K562 (cell line): Measurements from ENCODE around the gene TMEM88. TPM values are rescaled to one million over a fixed set of nuclear protein-coding genes. Genes with fewer than 3 reads are reported as not detected.

Source experiments
- ATAC-seq: fragments of 200-7000 bp; cut with Tn5 transposase; 3 replicates; pipeline ENCODE4 v1.9.1; 2020; ENCODE audit warnings: moderate library complexity
- BruUV-seq: library from RNA; stranded (reverse); fragments of 400-500 nt; replicated peaks from 2 replicates; lab custom pipeline; 2021; lab: Mats Ljungman, UMichigan
- CTCF ChIA-PET: fragments of 300-600 bp; formaldehyde crosslinking; extraction: SDS; loops from one replicate; lab custom pipeline; 2021; ENCODE audit warnings: low intra/inter-chr PET ratio; lab: Yijun Ruan, JAX
- POLR2A ChIA-PET: fragments of 300-600, 350-650 bp; sonication (Branson Sonifier 250); formaldehyde crosslinking; extraction: SDS; loops from one replicate; lab custom pipeline; 2021; ENCODE audit warnings: antibody characterized with exemption, inconsistent platforms; lab: Yijun Ruan, JAX
- DNase-seq, 4 experiments: peaks; one replicate each; pipeline versions ENCODE4 v3.0.0 to v3.0.0-alpha.2; 2011 to 2018; ENCODE audit warnings: low spot score in 3 of 4, mixed read lengths in 3 of 4; ENCODE audit errors: extremely low read depth in 1 of 4
- FAIRE-seq: peaks from 2 replicates; lab custom pipeline; 2011; peaks lifted over from hg19 to GRCh38; lab: Jason Lieb, UNC
- H2AFZ ChIP-seq: 2 replicates; pipeline ENCODE4 v1.6.0; 2011; ENCODE audit warnings: low read depth, low read length, control low read depth, inconsistent platforms
- H3K27ac ChIP-seq: fragments of 200-600 bp; 3 replicates; pipeline ENCODE4 v1.8.0; 2011; ENCODE audit warnings: low read depth, mild to moderate bottlenecking, control low read depth, inconsistent platforms, low read length, moderate library complexity, mixed read lengths; ENCODE audit errors: extremely low read depth
- H3K27me3 ChIP-seq, 2 experiments: fragments of 300-600 bp in 1 of 2; 2 replicates in 1 of 2; 3 replicates in 1 of 2; pipeline versions ENCODE4 v1.6.0 to v1.8.0; 2011; ENCODE audit warnings: inconsistent platforms in 2 of 2, low read length in 2 of 2, mild to moderate bottlenecking in 1 of 2, mixed read lengths in 1 of 2, moderate library complexity in 1 of 2; ENCODE audit not compliant: control insufficient read depth in 2 of 2, insufficient read depth in 2 of 2
- H3K36me3 ChIP-seq: fragments of 300-600 bp; 3 replicates; pipeline ENCODE4 v1.8.0; 2011; ENCODE audit warnings: mild to moderate bottlenecking, low read length, inconsistent platforms; ENCODE audit not compliant: control insufficient read depth, insufficient read depth
- H3K4me1 ChIP-seq, 2 experiments: fragments of 200-600 bp in 1 of 2; replicated peaks in 1 of 2; 2 replicates in 1 of 2; 3 replicates in 1 of 2; pipeline versions ENCODE4 v1.5.1 to v1.8.0; 2011; ENCODE audit warnings: inconsistent platforms in 2 of 2, low read length in 2 of 2, mild to moderate bottlenecking in 1 of 2, mixed read lengths in 1 of 2, moderate library complexity in 1 of 2; ENCODE audit not compliant: control insufficient read depth in 2 of 2, insufficient read depth in 2 of 2
- H3K4me2 ChIP-seq: 2 replicates; pipeline ENCODE4 v1.6.1; 2011; ENCODE audit warnings: low read length, control low read depth, inconsistent platforms, mixed read lengths; ENCODE audit not compliant: insufficient read depth
- H3K4me3 ChIP-seq: fragments of 200-600 bp; sonication (generic), shearing (Covaris generic); 2 replicates; pipeline ENCODE4 v1.5.1; 2016; ENCODE audit warnings: control low read depth, inconsistent platforms
- H3K79me2 ChIP-seq: fragments of 200-600 bp; 3 replicates; pipeline ENCODE4 v1.8.0; 2011; ENCODE audit warnings: low read length, inconsistent platforms; ENCODE audit not compliant: control insufficient read depth, insufficient read depth
- H3K9ac ChIP-seq, 2 experiments: 2 replicates each; pipeline versions ENCODE4 v1.6.0 to v1.6.1; 2011; ENCODE audit warnings: low read depth in 2 of 2, low read length in 2 of 2, control low read depth in 1 of 2, inconsistent platforms in 1 of 2, mild to moderate bottlenecking in 1 of 2, mixed read lengths in 1 of 2; ENCODE audit not compliant: insufficient read depth in 1 of 2
- H3K9me1 ChIP-seq: one replicate; pipeline ENCODE4 v1.6.0; 2011; ENCODE audit warnings: inconsistent platforms, mild to moderate bottlenecking, low read length, moderate library complexity; ENCODE audit not compliant: control insufficient read depth, insufficient read depth
- H3K9me3 ChIP-seq: replicated peaks from 2 replicates; pipeline ENCODE4 v1.5.1; 2011; ENCODE audit warnings: low read depth, low read length, inconsistent platforms; ENCODE audit not compliant: control insufficient read depth, insufficient read depth
- H4K20me1 ChIP-seq: replicated peaks from 2 replicates; pipeline ENCODE4 v1.6.1; 2011; ENCODE audit warnings: low read length, inconsistent platforms, mixed read lengths; ENCODE audit not compliant: control insufficient read depth, insufficient read depth
- C11orf30 ChIP-seq: fragments of 450-650 bp; IDR thresholded peaks from 2 replicates; pipeline ENCODE4 v1.6.1; 2016; ENCODE audit warnings: low read depth, mild to moderate bottlenecking
- CREB1 ChIP-seq, 2 experiments: sonication (generic) in 1 of 2; formaldehyde crosslinking in 1 of 2; IDR thresholded peaks; 2 replicates each; pipeline versions ENCODE4 v1.6.1 to v1.8.0; 2012 to 2022; ENCODE audit warnings: inconsistent platforms in 1 of 2, mild to moderate bottlenecking in 1 of 2, missing genetic modification reagents in 1 of 2, moderate library complexity in 1 of 2
- ETV5 ChIP-seq: sonication (generic); formaldehyde crosslinking; IDR thresholded peaks from 2 replicates; pipeline ENCODE4 v1.4.0; 2020; ENCODE audit warnings: low read depth, mild to moderate bottlenecking, missing genetic modification reagents
- TBP ChIP-seq: optimal IDR thresholded peaks from 2 replicates; pipeline ENCODE3; 2011; ENCODE audit warnings: low read depth, low read length, improper control_type of control experiment
- ZNF174 ChIP-seq: fragments of 250-450 bp; sonication (Bioruptor Pico); IDR thresholded peaks from 2 replicates; pipeline ENCODE4 v1.4.0; 2020; ENCODE audit warnings: mild to moderate bottlenecking
- ZSCAN29 ChIP-seq: fragments of 450-650 bp; IDR thresholded peaks from 2 replicates; pipeline ENCODE4 v1.6.1; 2017
- WGBS: fragments of 100-300 bp; shearing (Covaris generic); methylation state at CpG from one replicate; pipeline ENCODE4 v1.1.6; 2016; ENCODE audit warnings: low coverage, mixed read lengths; ENCODE audit not compliant: insufficient coverage; ENCODE audit errors: missing lambda C conversion rate; 5-methylcytosine and 5-hydroxymethylcytosine counted together
- in situ Hi-C: fragments of 300-500 bp; cut with MboI; formaldehyde crosslinking; loops from 4 replicates; pipeline ENCODE4 v1.15.0; 2018; ENCODE audit warnings: inconsistent platforms, mixed read lengths
- intact Hi-C: fragments of 100-400 bp; cut with micrococcal nuclease; formaldehyde crosslinking; loops from 2 replicates; pipeline ENCODE4 v1.14.2; 2022
- polyA plus RNA-seq, 8 experiments: library from polyadenylated mRNA; depleted of rRNA in 4 of 8; stranded (reverse) in 5 of 8; unstranded in 3 of 8; fragments of >200 nt; fragmentation: Nextera tagmentation in 2 of 8; fragmentation: Illumina TruSeq in 1 of 8; extraction: Ambion mirVana in 2 of 8; extraction: Trizol in 1 of 8; gene quantifications; 2 replicates each; pipeline versions ENCODE4 v1.2.1 to v1.2.3, GENCODE V29; 2011 to 2014; ENCODE audit warnings: inconsistent platforms in 1 of 8, missing spikeins in 1 of 8
- total RNA-seq, 7 experiments: library from RNA; depleted of rRNA in 6 of 7; stranded (reverse); fragments of >200 nt in 6 of 7; fragmentation: Illumina TruSeq in 2 of 7; extraction: Trizol in 2 of 7; gene quantifications; 2 replicates each; pipeline versions ENCODE4 v1.2.1 to v1.2.3, GENCODE V29; 2011 to 2021; ENCODE audit warnings: low replicate concordance in 1 of 7
- TF ChIP-seq, protein P1 (sequence below), 2 experiments: IDR thresholded peaks; 2 replicates each; pipeline ENCODE4 v1.6.1; 2011; ENCODE audit warnings: borderline replicate concordance in 1 of 2, control low read depth in 1 of 2, low read depth in 1 of 2, low read length in 1 of 2, mild to moderate bottlenecking in 1 of 2, mixed read lengths in 1 of 2, moderate library complexity in 1 of 2; ENCODE audit not compliant: insufficient read depth in 1 of 2, insufficient read length in 1 of 2, poor library complexity in 1 of 2, severe bottlenecking in 1 of 2; ENCODE audit errors: extremely low read depth in 1 of 2
- TF ChIP-seq, protein P2 (sequence below), 2 experiments: fragments of 450-650 bp; IDR thresholded peaks; 2 replicates each; pipeline ENCODE4 v1.6.1; 2016; ENCODE audit warnings: mild to moderate bottlenecking in 2 of 2, borderline replicate concordance in 1 of 2, low read depth in 1 of 2, moderate library complexity in 1 of 2
- TF ChIP-seq, protein P3 (sequence below): sonication (generic); formaldehyde crosslinking; IDR thresholded peaks from 2 replicates; pipeline ENCODE4 v1.8.1; 2022; ENCODE audit warnings: missing genetic modification reagents

TMEM88 gene
- total and polyA plus RNA-seq, 9 of the 15 experiments (the other 6 are each of a cell fraction or from before 2014, with no cell fraction given): 0.10 to 1.4 (median 0.36) TPM; not detected in 3

DNA sequence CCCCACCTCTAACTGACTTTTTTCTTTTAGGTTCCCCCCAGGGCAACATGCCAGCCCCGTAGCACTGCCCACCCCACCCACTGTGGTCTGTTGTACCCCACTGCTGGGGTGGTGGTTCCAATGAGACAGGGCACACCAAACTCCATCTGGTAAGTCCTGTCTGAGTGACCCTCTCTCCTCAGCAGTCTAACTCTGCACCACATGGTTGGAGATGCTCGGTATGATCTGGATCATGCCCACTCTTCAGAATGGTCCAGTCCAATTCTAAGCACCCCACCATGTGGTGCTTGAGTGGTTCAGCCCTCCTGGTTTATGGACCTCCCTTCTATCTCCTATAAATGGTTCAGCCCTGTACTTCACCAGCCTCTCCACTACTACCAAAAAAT is 15.0 kb upstream of the TMEM88 start (continued):
- TF ChIP-seq, protein P1, sequence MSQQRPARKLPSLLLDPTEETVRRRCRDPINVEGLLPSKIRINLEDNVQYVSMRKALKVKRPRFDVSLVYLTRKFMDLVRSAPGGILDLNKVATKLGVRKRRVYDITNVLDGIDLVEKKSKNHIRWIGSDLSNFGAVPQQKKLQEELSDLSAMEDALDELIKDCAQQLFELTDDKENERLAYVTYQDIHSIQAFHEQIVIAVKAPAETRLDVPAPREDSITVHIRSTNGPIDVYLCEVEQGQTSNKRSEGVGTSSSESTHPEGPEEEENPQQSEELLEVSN (IDR thresholded peaks at IDR 0.05; ENCODE audit: borderline replicate concordance in 1 of 2, extremely low read depth in 1 of 2, insufficient read depth in 1 of 2, insufficient read length in 1 of 2, low read depth in 1 of 2, low read length in 1 of 2, poor library complexity in 1 of 2, severe bottlenecking in 1 of 2): no peak

DNA sequence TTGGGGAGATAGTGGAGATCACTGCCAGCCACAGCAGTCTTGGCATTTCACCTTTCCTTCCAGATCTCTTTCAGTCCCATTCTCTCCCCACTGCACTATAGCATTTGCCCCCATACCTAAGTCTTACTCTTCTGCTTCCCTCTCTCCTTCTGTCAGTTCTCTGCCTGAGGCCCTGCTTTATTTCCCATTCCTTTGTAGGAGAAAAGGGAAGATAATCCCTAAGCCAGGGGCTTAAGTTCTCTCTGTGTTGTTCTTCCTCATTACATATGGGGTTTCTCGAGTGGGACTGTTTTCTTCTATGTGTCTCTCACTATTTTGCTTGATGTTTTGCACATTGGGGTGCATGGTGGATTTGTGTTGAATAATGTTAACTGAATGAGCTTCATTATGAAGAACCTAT is 14.4 kb upstream of the TMEM88 start:
- CTCF ChIA-PET: no interaction called here
- Histone ChIP-seq H3K27ac (peak overlapping the region; percentile 22; the same call in 1 of the 3 replicates), H3K79me2 (peaks cover 59% of the 10 kb centered on the region), H3K4me2 (no peak overlapping the region; the same call in 1 of the 2 replicates), H3K9ac (no peak overlapping the region), H3K4me3 (no peak overlapping the region), H3K9me1 (peaks cover 2% of the 10 kb centered on the region), H3K27me3 (no peaks in the 10 kb centered on the region), H3K36me3 (peaks cover 15% of the 10 kb centered on the region; the same call in 2 of the 3 replicates), H4K20me1 (peaks cover 4% of the 10 kb centered on the region), H3K9me3 (no peaks in the 10 kb centered on the region), H2AFZ (no peak overlapping the region), H3K4me1 (peaks cover 42 to 66% of the 10 kb centered on the region in 2 experiments)
- POLR2A ChIA-PET: no interaction called here
- intact Hi-C loops: no loop called here
- 9% methylated on average over 1 of the region's 1 CpG for WGBS
- FAIRE-seq: no peak
- in situ Hi-C loops: no loop called here
- no peak for DNase-seq
- no peak for ATAC-seq
- no TSS peak for BruUV-seq
- TF ChIP-seq, protein P2, sequence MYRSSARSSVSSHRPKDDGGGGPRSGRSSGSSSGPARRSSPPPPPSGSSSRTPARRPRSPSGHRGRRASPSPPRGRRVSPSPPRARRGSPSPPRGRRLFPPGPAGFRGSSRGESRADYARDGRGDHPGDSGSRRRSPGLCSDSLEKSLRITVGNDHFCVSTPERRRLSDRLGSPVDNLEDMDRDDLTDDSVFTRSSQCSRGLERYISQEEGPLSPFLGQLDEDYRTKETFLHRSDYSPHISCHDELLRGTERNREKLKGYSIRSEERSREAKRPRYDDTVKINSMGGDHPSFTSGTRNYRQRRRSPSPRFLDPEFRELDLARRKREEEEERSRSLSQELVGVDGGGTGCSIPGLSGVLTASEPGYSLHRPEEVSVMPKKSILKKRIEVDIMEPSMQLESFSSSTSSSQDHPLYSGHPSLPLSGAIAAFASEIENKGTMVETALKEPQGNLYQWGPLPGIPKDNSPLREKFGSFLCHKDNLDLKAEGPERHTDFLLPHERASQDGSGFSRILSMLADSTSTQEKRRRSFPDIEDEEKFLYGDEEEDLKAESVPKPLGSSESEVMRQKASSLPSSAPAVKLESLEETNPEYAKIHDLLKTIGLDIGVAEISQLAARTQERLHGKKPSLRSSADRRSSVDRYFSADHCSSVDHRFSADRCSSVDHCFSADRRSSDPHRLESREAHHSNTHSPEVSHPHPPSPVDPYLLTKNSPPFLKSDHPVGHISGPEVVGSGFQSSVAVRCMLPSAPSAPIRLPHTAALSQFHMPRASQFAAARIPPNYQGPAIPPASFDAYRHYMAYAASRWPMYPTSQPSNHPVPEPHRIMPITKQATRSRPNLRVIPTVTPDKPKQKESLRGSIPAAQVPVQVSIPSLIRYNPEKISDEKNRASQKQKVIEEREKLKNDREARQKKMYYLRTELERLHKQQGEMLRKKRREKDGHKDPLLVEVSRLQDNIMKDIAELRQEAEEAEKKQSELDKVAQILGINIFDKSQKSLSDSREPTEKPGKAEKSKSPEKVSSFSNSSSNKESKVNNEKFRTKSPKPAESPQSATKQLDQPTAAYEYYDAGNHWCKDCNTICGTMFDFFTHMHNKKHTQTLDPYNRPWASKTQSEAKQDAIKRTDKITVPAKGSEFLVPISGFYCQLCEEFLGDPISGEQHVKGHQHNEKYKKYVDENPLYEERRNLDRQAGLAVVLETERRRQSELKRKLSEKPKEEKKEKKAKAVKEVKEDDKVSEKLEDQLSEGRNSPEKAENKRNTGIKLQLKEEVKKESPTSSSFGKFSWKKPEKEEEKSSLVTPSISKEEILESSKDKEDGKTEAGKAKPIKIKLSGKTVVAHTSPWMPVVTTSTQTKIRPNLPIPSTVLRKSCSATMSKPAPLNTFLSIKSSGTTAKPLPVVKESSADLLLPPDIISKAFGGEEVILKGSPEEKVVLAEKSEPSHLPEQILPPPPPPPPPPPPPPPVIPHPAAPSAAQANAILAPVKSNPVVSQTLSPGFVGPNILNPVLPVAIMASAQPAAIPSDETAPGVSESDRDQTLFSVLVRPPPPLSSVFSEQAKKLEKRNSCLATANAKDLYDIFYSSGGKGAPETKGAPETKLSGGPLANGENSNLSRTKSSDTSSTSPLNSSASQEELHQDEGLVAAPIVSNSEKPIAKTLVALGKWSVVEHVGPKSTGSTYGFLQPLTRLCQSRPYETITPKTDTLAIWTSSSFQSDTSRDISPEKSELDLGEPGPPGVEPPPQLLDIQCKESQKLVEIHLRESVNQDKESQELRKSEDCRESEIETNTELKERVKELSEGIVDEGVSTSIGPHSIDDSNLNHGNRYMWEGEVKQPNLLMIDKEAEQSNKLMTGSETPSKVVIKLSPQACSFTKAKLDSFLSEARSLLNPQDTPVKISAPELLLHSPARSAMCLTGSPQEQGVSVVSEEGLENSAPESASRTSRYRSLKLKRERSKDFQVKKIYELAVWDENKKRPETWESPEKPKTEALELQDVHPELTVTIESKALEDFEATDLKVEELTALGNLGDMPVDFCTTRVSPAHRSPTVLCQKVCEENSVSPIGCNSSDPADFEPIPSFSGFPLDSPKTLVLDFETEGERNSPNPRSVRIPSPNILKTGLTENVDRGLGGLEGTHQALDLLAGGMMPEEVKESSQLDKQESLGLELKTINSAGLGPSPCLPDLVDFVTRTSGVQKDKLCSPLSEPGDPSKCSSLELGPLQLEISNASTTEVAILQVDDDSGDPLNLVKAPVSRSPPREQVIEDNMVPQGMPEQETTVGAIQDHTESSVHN (IDR thresholded peaks at IDR 0.05; ENCODE audit: borderline replicate concordance in 1 of 2, low read depth in 1 of 2): no peak
- TF ChIP-seq ETV5 (no peak), ZNF174 (CRISPR knock-in tag) (no peak), C11orf30 (no peak), ZSCAN29 (no peak), TBP (no peak), CREB1 (IDR thresholded peaks at IDR 0.05) (no peak), CREB1 (CRISPR knock-in tag; IDR thresholded peaks at IDR 0.05) (no peak)
- TF ChIP-seq, protein P3, sequence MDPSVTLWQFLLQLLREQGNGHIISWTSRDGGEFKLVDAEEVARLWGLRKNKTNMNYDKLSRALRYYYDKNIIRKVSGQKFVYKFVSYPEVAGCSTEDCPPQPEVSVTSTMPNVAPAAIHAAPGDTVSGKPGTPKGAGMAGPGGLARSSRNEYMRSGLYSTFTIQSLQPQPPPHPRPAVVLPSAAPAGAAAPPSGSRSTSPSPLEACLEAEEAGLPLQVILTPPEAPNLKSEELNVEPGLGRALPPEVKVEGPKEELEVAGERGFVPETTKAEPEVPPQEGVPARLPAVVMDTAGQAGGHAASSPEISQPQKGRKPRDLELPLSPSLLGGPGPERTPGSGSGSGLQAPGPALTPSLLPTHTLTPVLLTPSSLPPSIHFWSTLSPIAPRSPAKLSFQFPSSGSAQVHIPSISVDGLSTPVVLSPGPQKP: no peak
